Forelimb muscle (tissue), 1 donor: ENCODE results near the gene NNT. TPM values are rescaled to one million over a fixed set of nuclear protein-coding genes. Genes with fewer than 3 reads are reported as not detected.
A peak's percentile ranks its signal among the peaks of the same experiment; 100 is the strongest.
"Not testable (repeated sequence)": the region's sequence is repeated elsewhere in the genome, so short reads cannot be mapped to it uniquely, and the experiment has no call there.

Experiments used
- DNase-seq: peaks from one replicate; pipeline ENCODE4 v3.0.0-alpha.2; 2013; ENCODE audit warnings: low read depth
- polyA plus RNA-seq: library from polyadenylated mRNA; unstranded; fragments of 120-200 nt; gene quantifications from one replicate; pipeline ENCODE4 v1.2.1, GENCODE V29; 2013; ENCODE audit not compliant: insufficient read length

The NNT gene
- polyA plus RNA-seq, result 93.3 TPM

DNA sequence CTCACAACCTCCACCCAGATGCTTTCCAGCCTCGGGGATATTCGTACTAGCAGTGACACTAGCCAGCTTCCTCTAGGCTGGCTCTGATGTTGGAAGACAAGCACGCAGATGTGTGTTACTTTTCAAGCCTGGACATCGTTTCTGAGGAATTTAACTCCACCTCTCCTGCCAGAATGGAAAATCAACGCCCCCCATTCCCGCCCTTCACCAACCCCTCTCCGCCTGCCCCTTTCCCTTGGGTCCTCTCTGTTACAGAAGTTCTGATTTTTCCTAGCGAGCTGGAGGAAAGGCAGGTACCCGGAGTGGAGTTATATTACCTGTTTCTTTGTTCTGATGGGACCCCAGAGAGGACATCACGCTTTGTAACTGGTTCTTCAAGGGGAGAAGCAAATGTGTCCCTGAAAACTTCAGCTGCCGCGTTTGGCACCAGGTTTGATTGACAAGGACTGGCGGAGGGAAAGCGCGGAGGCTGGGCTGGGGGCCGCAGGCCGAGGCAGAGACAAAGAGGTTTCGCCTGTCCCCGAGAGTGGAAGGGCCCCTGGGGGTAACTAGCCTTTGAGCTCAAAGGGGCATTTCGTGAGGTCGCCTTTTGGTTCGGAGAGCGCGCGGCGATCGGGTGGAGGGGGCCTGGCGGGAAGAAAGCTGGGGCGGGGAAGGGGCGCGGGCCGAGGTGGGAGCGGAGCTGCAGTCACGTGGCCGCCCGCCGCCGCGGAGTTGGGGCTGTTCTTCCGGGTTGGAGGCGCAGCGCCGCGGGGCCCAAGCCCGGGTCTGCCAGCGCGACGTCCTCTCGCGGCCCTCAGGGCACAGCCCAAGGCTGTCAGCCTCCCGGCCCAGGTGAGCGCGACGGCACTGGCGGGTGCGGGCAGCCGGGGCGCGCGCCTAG lies at the start of gene NNT:
NNT (plus strand) TSS at position 720 of the 883 bp plus-strand sequence. CDS start 6,016 bp downstream, outside the sequence.
- DNase-seq, result peak; percentile 29

DNA sequence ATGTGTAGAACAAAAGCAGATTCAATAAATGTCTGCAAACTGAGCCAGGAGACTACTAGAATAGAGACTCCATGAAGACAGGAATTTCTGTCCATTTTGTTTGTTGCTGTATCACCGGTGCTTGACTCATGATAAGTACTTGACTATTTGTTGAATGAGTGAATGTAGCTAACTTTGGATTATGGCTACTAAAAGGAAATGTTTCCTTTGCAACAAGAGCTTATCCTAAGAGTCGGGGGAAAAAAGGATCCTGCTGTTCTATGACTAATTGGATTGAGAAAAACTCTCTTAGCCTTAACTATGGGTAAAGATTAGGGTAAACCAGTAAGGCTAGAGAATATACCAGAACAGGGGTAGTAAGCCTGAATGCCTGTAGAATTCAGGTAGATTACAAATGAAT lies 49.6 kb upstream of the NNT start:
- no peak for DNase-seq

DNA sequence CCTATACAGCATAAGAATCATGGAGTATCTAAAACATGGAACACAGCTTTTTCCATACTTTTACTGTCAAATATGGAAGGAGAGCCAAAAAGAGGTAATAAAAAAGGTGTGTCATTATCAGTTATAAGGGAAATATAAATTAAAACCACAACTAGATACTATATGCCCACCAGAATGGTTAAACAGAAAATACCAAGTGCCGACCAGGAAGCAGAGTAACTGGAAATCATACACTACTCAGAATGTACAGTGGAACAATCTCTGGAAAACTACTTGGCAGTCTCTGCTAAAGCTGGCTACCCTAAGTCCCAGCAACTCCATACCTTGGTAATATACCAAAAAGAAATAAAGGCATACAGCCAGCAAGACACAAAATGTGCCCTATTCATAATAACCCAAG lies 48.5 kb upstream of the NNT start:
- DNase-seq, result no peak

DNA sequence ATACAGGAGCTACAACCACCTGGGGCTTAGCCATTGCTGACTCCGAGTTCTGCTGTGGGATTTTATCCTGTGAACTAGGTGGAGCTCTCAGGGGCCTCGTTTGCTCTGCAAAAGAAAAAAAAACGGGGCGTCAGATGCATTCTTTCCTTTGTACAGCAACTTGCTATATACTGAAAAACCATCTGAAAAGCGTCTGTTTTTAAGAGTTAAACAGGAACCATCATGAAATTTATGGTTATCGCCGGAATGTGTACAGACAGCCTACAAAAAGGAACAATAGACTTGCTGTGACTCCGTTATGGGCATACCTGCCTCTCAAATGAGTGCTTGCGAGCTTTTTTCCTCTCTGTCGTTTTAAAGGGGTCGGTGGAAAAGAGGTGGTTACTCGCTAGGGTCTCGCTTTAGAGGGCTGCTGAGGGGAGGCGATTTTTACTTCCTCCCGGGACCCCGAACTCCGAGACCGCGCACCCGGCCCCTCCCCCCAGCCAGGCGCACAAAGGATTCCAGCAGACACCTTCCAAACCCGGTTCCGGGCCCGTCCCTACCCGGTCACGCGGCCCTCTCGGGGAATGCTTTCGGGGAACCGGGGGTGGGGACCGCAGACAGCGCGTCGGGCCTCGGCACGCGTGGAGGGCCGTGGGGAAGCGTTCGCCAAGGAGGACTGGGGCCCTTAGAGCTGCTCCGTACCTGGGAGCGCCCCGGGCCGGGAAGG lies 46.9 kb upstream of the NNT start:
- DNase-seq, result no peak

DNA sequence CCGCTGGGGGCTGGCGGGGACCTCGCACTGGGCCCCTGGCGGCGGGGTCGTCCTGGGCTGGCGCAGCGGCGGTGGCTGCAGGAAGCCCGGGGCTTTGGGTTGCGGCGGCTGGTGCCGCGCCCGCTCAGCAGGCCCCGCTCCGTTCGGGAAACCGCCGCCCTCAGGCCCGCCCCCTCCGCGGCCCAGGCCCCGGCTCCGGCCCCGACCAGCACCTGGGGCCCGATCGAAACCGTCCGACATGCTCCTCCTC lies 46.4 kb upstream of the NNT start:
- not testable (repeated sequence) for DNase-seq

DNA sequence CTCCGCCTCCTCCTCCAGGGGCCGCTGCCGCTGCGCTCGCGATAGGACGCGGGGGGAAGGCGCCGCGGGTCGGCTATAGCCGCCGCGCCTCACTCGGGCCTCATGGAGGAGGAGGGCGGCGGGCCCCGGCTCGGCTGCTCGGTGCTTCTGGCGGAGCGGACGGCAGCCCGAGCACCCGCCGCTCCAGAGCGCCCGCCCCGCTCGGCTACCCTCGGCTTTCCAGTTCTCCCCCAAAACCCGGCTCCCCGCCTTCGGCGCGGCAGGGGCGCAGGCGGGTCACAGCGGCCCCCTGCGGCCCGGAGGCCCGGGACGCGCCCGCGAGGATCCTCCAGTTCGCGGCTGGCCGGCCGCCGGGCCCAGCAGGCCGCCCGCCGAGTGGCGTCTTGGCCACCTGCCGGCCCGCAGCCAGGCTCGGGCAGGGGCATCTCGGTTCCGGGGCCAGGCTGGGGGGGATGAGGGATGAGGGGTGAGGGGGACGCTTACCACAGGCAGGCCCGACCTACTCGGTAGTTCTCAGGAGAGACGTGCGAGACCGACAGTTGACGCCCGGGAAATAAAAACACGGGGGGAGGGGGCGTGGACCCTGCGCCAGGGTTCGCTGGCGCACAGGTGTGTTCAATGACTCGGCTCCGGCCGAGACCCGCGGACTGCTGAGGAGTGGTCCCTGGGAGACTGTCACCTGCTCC lies 46.0 kb upstream of the NNT start, which contains the start of gene PAIP1:
PAIP1 (minus strand) TSS at position 221 of the 686 bp plus-strand sequence. CDS start 231 bp downstream, outside the sequence.
- DNase-seq, result peak; percentile 49

DNA sequence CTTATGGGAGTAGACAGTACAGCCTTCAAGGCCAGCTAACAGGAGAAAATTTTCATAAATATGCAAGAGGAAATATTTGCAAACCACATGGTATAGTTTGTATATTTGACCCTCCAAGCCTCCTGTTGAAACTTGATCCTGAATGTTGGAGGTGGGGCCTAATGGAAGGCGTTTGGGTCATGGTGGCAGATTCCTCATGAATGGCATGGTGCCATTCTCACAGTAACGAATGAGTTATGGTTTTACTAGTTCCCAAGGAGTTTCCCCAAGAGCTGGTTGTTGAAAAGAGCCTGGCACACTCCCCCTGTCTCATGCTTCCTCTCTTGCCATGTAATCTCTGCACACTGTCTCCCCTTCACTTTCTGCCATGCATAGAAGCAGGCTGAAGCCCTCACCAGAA lies 42.9 kb upstream of the NNT start:
- DNase-seq, result no peak

DNA sequence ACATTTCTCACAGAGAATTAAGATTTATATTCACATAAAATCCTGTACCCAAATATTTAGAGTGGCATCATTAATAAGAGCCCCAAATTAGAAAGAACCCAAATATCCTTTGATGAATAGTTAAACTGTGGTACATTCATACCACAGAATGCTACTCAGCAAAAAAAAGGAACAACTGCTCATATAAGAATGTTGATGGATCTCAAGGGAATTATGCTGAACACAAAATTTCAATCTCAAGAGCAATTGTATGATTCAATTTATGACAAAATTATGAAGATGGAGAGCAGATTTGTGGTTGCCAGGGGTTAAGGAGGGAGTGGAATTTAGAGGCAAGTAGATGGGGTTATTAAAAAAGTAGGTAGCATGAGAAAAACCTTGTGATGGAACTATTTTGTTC lies 41.6 kb upstream of the NNT start:
- no peak for DNase-seq

- no peak for DNase-seq
Measured at GRCh38 chr5:43563321-43563720, 39.7 kb upstream of the NNT start.

- no peak for DNase-seq
Measured at GRCh38 chr5:43564289-43564850, 38.6 kb upstream of the NNT start.

- no peak for DNase-seq
Measured at GRCh38 chr5:43565043-43565442, 37.9 kb upstream of the NNT start.

DNA sequence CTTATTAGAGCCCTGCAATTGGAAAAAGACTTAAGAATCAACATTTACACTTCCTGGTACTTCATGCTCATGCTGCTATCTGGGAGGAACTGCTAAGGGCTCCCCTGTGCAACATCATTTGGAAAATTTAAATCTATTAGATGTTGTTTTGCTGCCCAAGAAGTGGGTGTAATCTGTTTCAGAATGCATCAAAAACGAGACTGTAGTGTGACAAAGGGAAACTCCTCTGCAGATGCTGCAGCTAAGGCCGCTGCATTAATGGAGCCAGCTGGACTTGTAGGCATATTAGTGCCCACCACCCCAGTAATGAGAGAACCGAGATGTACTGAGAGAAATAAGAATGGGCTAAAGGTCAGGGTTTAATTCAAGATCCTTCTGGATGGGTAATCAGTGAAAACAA lies 35.0 kb upstream of the NNT start:
- no peak for DNase-seq

- DNase-seq, result no peak
Measured at GRCh38 chr5:43569236-43569746, 33.7 kb upstream of the NNT start.

GRCh38 chr5:43570450-43571158 lies 32.4 kb upstream of the NNT start:
- no peak for DNase-seq

DNA sequence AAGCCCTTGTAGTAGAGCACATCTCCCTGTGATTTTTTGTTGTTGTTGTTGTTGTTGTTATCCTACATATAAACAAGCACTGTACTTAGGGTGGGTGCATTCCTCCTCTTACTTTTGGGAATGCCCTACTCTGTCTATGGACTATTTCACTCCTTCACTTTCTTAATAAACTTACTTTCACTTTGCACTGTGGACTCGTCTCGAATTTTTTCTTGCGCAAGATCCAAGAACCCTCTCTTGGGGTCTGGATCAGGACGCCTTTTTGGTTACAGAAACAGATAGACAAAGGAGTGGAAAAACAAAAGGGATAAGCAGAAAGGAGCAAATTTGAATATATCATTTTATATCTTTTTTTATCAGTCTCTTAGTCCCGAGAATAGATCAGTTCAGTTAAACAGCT lies 31.7 kb upstream of the NNT start:
- DNase-seq, result no peak

- no peak for DNase-seq
Measured at GRCh38 chr5:43572357-43572756, 30.6 kb upstream of the NNT start.

GRCh38 chr5:43573058-43573457 lies 29.9 kb upstream of the NNT start:
- DNase-seq, result no peak

DNA sequence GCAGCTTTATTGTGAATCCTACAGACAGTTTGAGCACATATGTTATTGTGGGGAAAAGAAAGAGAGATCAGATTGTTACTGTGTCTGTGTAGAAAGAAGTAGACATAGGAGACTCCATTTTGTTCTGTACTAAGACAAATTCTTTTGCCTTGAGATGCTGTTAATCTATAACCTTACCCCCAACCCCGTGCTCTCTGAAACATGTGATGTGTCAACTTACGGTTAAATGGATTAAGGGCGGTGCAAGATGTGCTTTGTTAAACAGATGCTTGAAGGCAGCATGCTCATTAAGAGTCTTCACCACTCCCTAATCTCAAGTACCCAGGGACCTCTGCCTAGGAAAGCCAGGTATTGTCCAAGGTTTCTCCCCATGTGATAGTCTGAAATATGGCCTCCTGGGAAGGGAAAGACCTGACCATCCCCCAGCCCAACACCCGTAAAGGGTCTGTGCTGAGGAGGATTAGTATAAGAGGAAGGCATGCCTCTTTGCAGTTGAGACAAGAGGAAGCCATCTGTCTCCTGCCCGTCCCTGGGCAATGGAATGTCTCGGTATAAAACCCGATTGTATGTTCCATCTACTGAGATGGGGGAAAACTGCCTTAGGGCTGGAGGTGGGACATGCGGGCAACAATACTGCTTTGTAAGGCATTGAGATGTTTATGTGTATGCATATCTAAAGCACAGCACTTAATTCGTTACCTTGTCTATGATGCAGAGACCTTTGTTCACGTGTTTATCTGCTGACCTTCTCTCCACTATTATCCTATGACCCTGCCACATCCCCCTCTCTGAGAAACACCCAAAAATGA lies 22.4 kb upstream of the NNT start:
- not testable (repeated sequence) for DNase-seq

GRCh38 chr5:43581398-43581797 lies 21.6 kb upstream of the NNT start:
- no peak for DNase-seq
